SK-N-SH treated with all-trans-retinoic acid at 6 μM for 48 hours (cell line): ENCODE measurements around the gene IL1R2.

Source experiments
- ATAC-seq: fragments of 200-7000 bp; cut with Tn5 transposase; 3 replicates; pipeline ENCODE4 v1.9.1; 2020; ENCODE audit warnings: mild to moderate bottlenecking, moderate library complexity
- BACH2 ChIP-seq: fragments of 250-450 bp; sonication (Bioruptor Pico); IDR thresholded peaks from 2 replicates; pipeline ENCODE4 v1.9.0; 2021; ENCODE audit warnings: mild to moderate bottlenecking, borderline replicate concordance
- CSDC2 ChIP-seq: fragments of 250-450 bp; sonication (Bioruptor Pico); IDR thresholded peaks from 2 replicates; pipeline ENCODE4 v1.5.0; 2020; ENCODE audit warnings: mild to moderate bottlenecking, moderate library complexity
- ESRRG ChIP-seq: fragments of 250-450 bp; sonication (Bioruptor Pico); IDR thresholded peaks from 2 replicates; pipeline ENCODE4 v1.6.1; 2021; ENCODE audit warnings: mild to moderate bottlenecking
- GLIS3 ChIP-seq: fragments of 250-450 bp; sonication (Bioruptor Pico); IDR thresholded peaks from 2 replicates; pipeline ENCODE4 v1.5.0; 2020; ENCODE audit warnings: mild to moderate bottlenecking, moderate library complexity
- ISL1 ChIP-seq: fragments of 250-450 bp; sonication (Bioruptor Pico); IDR thresholded peaks from 2 replicates; pipeline ENCODE4 v2.1.2; 2022; ENCODE audit warnings: mild to moderate bottlenecking, moderate library complexity
- OSR1 ChIP-seq: fragments of 250-450 bp; sonication (Bioruptor Pico); IDR thresholded peaks from 2 replicates; pipeline ENCODE4 v1.8.0; 2022; ENCODE audit warnings: moderate library complexity, mild to moderate bottlenecking, inconsistent platforms
- PPARA ChIP-seq: fragments of 250-450 bp; sonication (Bioruptor Pico); IDR thresholded peaks from 2 replicates; pipeline ENCODE4 v1.5.0; 2020; ENCODE audit warnings: mild to moderate bottlenecking, borderline replicate concordance
- RARB ChIP-seq: fragments of 250-450 bp; sonication (Bioruptor Pico); IDR thresholded peaks from 2 replicates; pipeline ENCODE4 v1.8.0; 2021; ENCODE audit warnings: mild to moderate bottlenecking, moderate library complexity
- SNAI2 ChIP-seq: fragments of 250-450 bp; sonication (Bioruptor Pico); IDR thresholded peaks from 2 replicates; pipeline ENCODE4 v1.5.0; 2020; ENCODE audit warnings: mild to moderate bottlenecking, moderate library complexity
- TCF4 ChIP-seq: fragments of 250-450 bp; sonication (Bioruptor Pico); IDR thresholded peaks from 2 replicates; pipeline ENCODE4 v1.8.0; 2021; ENCODE audit warnings: mild to moderate bottlenecking, moderate library complexity, borderline replicate concordance
- TOX ChIP-seq: fragments of 250-450 bp; sonication (Bioruptor Pico); IDR thresholded peaks from 2 replicates; pipeline ENCODE4 v1.8.0; 2021; ENCODE audit warnings: mild to moderate bottlenecking, moderate library complexity, borderline replicate concordance
- ZC3H10 ChIP-seq: fragments of 250-450 bp; sonication (Bioruptor Pico); IDR thresholded peaks from 2 replicates; pipeline ENCODE4 v1.5.1; 2021; ENCODE audit warnings: mild to moderate bottlenecking, moderate library complexity
- ZFP3 ChIP-seq: fragments of 250-450 bp; sonication (Bioruptor Pico); IDR thresholded peaks from 2 replicates; pipeline ENCODE4 v1.5.0; 2020; ENCODE audit warnings: mild to moderate bottlenecking, moderate library complexity
- ZFP30 ChIP-seq: fragments of 450-650 bp; formaldehyde crosslinking; IDR thresholded peaks from 2 replicates; pipeline ENCODE4 v1.5.0; 2022; ENCODE audit warnings: mild to moderate bottlenecking, moderate library complexity
- ZNF565 ChIP-seq: fragments of 450-650 bp; formaldehyde crosslinking; conservative IDR thresholded peaks from 2 replicates; pipeline ENCODE4 v1.5.0; 2020; ENCODE audit warnings: low read depth, mild to moderate bottlenecking, moderate library complexity
- ZNF70 ChIP-seq: fragments of 450-650 bp; formaldehyde crosslinking; IDR thresholded peaks from 2 replicates; pipeline ENCODE4 v1.5.0; 2020; ENCODE audit warnings: mild to moderate bottlenecking, moderate library complexity
- ZNF8 ChIP-seq: fragments of 450-650 bp; formaldehyde crosslinking; IDR thresholded peaks from 2 replicates; pipeline ENCODE4 v1.5.0; 2020; ENCODE audit warnings: mild to moderate bottlenecking, moderate library complexity
- TF ChIP-seq, protein P1 (sequence below): fragments of 250-450 bp; sonication (Bioruptor Pico); IDR thresholded peaks from 2 replicates; pipeline ENCODE4 v1.8.0; 2021; ENCODE audit warnings: low read depth, mild to moderate bottlenecking, moderate library complexity, borderline replicate concordance
- TF ChIP-seq, protein P2 (sequence below): fragments of 250-450 bp; sonication (Bioruptor Pico); IDR thresholded peaks from 2 replicates; pipeline ENCODE4 v1.5.0; 2020; ENCODE audit warnings: mild to moderate bottlenecking, moderate library complexity
- TF ChIP-seq, protein P3 (sequence below): fragments of 250-450 bp; sonication (Bioruptor Pico); IDR thresholded peaks from 2 replicates; pipeline ENCODE4 v1.5.1; 2020; ENCODE audit warnings: low read depth, mild to moderate bottlenecking, moderate library complexity
- TF ChIP-seq, protein P4 (sequence below): fragments of 250-450 bp; sonication (Bioruptor Pico); IDR thresholded peaks from 2 replicates; pipeline ENCODE4 v1.5.1; 2021; ENCODE audit warnings: mild to moderate bottlenecking, moderate library complexity
- TF ChIP-seq, protein P5 (sequence below): fragments of 250-450 bp; sonication (Bioruptor Pico); IDR thresholded peaks from 2 replicates; pipeline ENCODE4 v1.8.0; 2020; ENCODE audit warnings: mild to moderate bottlenecking, moderate library complexity, borderline replicate concordance

The IL1R2 gene

DNA sequence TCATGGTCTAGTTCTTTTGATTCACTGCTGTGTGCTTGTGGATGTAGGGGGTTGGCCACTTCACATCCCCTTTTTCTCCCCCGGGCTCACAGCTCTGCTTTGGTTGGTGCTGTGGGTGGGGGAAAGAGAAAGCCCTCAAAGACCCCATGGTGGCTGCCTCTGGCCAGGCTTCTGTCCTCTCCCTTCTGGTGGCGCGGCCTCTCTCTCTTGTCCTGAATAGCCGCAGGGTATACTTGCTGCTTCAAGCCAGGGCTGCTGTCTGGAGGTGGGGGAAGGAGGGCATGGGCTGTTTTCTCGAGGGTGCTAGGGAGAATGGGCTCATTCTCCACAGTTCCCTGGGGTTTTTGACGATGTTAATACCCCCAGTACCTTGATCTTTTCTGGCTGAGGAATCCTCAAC, 53.9 kb downstream of the IL1R2 start (continued):
- TF ChIP-seq BACH2 (CRISPR knock-in tag) (no peak), GLIS3 (no peak), ZNF70 (no peak)

DNA sequence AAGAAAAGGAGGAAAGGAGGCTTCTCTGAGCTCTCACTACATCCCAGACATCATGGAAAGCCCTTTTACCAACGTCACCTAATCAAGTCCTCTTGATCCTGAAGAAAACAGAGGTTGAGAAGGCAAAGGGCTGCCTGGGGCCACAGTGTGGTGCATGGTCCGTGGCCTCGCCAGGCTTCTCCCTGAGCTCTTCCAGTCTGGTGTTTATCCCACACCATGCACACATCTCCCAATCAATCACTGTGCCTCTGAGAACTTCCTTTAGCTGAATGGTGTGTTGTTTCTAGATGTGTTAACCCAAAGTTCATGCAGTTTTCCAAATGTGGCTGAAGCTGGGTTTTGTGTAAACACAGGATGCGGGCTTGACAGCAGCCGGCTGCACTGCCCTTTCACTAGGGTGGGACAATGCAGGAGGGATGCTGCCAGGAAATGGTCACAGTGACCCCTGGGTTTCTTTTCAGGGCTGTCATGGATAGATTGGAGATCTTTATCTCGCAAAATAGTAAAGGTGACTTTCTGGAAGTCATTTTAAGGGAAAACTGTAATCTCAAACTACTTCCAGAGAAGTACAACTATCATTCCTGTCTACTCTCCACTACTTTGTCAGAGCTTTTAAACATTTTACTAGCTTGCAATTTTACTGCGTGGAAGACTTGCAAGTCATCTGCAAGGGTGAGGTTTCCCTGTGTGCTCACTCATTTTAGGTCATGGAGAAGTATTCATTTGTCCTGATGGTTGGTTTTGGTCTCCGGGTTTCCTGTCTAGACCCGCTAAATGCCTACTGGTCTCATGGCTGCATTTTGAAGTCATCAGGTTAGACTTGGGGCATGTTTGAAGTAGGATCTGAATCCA, 54.6 kb downstream of the IL1R2 start:
- TF ChIP-seq ZFP3 (CRISPR knock-in tag) (no peak), ESRRG (CRISPR knock-in tag) (no peak), CSDC2 (CRISPR knock-in tag) (no peak), PPARA (CRISPR knock-in tag) (no peak), ZC3H10 (CRISPR knock-in tag) (no peak), ZFP30 (no peak), ZNF70 (no peak), OSR1 (CRISPR knock-in tag) (no peak), ZNF8 (CRISPR knock-in tag) (no peak), ZNF565 (no peak), BACH2 (CRISPR knock-in tag) (no peak), RARB (CRISPR knock-in tag) (no peak)
- TF ChIP-seq, protein P1, sequence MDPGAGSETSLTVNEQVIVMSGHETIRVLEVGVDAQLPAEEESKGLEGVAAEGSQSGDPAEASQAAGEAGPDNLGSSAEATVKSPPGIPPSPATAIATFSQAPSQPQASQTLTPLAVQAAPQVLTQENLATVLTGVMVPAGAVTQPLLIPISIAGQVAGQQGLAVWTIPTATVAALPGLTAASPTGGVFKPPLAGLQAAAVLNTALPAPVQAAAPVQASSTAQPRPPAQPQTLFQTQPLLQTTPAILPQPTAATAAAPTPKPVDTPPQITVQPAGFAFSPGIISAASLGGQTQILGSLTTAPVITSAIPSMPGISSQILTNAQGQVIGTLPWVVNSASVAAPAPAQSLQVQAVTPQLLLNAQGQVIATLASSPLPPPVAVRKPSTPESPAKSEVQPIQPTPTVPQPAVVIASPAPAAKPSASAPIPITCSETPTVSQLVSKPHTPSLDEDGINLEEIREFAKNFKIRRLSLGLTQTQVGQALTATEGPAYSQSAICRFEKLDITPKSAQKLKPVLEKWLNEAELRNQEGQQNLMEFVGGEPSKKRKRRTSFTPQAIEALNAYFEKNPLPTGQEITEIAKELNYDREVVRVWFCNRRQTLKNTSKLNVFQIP (CRISPR knock-in tag), result no peak
- TF ChIP-seq, protein P2, sequence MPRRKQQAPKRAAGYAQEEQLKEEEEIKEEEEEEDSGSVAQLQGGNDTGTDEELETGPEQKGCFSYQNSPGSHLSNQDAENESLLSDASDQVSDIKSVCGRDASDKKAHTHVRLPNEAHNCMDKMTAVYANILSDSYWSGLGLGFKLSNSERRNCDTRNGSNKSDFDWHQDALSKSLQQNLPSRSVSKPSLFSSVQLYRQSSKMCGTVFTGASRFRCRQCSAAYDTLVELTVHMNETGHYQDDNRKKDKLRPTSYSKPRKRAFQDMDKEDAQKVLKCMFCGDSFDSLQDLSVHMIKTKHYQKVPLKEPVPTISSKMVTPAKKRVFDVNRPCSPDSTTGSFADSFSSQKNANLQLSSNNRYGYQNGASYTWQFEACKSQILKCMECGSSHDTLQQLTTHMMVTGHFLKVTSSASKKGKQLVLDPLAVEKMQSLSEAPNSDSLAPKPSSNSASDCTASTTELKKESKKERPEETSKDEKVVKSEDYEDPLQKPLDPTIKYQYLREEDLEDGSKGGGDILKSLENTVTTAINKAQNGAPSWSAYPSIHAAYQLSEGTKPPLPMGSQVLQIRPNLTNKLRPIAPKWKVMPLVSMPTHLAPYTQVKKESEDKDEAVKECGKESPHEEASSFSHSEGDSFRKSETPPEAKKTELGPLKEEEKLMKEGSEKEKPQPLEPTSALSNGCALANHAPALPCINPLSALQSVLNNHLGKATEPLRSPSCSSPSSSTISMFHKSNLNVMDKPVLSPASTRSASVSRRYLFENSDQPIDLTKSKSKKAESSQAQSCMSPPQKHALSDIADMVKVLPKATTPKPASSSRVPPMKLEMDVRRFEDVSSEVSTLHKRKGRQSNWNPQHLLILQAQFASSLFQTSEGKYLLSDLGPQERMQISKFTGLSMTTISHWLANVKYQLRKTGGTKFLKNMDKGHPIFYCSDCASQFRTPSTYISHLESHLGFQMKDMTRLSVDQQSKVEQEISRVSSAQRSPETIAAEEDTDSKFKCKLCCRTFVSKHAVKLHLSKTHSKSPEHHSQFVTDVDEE, result no peak
- TF ChIP-seq, protein P3, sequence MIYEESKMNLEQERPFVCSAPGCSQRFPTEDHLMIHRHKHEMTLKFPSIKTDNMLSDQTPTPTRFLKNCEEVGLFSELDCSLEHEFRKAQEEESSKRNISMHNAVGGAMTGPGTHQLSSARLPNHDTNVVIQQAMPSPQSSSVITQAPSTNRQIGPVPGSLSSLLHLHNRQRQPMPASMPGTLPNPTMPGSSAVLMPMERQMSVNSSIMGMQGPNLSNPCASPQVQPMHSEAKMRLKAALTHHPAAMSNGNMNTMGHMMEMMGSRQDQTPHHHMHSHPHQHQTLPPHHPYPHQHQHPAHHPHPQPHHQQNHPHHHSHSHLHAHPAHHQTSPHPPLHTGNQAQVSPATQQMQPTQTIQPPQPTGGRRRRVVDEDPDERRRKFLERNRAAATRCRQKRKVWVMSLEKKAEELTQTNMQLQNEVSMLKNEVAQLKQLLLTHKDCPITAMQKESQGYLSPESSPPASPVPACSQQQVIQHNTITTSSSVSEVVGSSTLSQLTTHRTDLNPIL (CRISPR knock-in tag), result no peak
- TF ChIP-seq, protein P4, sequence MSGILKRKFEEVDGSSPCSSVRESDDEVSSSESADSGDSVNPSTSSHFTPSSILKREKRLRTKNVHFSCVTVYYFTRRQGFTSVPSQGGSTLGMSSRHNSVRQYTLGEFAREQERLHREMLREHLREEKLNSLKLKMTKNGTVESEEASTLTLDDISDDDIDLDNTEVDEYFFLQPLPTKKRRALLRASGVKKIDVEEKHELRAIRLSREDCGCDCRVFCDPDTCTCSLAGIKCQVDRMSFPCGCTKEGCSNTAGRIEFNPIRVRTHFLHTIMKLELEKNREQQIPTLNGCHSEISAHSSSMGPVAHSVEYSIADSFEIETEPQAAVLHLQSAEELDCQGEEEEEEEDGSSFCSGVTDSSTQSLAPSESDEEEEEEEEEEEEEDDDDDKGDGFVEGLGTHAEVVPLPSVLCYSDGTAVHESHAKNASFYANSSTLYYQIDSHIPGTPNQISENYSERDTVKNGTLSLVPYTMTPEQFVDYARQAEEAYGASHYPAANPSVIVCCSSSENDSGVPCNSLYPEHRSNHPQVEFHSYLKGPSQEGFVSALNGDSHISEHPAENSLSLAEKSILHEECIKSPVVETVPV (CRISPR knock-in tag), result no peak
- TF ChIP-seq, protein P5, sequence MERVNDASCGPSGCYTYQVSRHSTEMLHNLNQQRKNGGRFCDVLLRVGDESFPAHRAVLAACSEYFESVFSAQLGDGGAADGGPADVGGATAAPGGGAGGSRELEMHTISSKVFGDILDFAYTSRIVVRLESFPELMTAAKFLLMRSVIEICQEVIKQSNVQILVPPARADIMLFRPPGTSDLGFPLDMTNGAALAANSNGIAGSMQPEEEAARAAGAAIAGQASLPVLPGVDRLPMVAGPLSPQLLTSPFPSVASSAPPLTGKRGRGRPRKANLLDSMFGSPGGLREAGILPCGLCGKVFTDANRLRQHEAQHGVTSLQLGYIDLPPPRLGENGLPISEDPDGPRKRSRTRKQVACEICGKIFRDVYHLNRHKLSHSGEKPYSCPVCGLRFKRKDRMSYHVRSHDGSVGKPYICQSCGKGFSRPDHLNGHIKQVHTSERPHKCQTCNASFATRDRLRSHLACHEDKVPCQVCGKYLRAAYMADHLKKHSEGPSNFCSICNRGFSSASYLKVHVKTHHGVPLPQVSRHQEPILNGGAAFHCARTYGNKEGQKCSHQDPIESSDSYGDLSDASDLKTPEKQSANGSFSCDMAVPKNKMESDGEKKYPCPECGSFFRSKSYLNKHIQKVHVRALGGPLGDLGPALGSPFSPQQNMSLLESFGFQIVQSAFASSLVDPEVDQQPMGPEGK (CRISPR knock-in tag), result no peak
- ATAC-seq, result no peak

DNA sequence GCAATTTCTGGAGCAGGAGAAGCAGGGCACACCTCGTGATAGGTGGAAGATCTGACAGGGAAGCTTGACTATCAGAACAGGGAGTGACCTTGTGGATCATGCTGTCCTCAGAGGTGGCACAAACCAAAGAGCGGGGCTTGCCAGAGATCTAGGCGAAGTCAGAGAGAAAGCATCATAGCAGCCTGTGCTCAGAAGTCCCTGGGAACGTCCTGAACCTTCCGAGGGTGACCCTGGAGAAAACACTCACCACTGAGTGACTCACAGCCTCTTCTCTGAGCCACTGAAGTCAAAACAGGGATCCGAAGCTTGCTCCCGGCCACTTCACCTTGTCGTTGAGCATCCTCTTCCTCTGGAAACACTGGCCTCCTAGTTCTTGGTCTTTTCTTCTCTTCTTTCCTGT, 56.7 kb downstream of the IL1R2 start:
- ATAC-seq, result no peak
- TF ChIP-seq, protein P1 (CRISPR knock-in tag), result no peak
- TF ChIP-seq, protein P3 (CRISPR knock-in tag), result no peak
- no peak for TF ChIP-seq ZFP3 (CRISPR knock-in tag)
- TF ChIP-seq ZNF8 (CRISPR knock-in tag), result no peak
- no peak for TF ChIP-seq ZNF70
- TF ChIP-seq GLIS3, result no peak
- TF ChIP-seq, protein P5 (CRISPR knock-in tag), result no peak
- TF ChIP-seq SNAI2 (CRISPR knock-in tag), result no peak
- TF ChIP-seq ZFP30, result no peak
- no peak for TF ChIP-seq ZC3H10 (CRISPR knock-in tag)
- no peak for TF ChIP-seq ISL1 (CRISPR knock-in tag)
- TF ChIP-seq PPARA (CRISPR knock-in tag), result no peak
- no peak for TF ChIP-seq TOX (CRISPR knock-in tag)
- no peak for TF ChIP-seq TCF4 (CRISPR knock-in tag)
- TF ChIP-seq ESRRG (CRISPR knock-in tag), result no peak
- TF ChIP-seq BACH2 (CRISPR knock-in tag), result no peak
- TF ChIP-seq RARB (CRISPR knock-in tag), result no peak
- TF ChIP-seq, all 23 proteins: peak for 0
